CD14-positive monocyte (primary cell): Measurements from ENCODE around the gene THY1. TPM values are rescaled to one million over a fixed set of nuclear protein-coding genes. Genes with fewer than 3 reads are reported as not detected.

Experiments
- DNase-seq, 3 donors: peaks; one replicate each; pipeline ENCODE4 v3.0.0-alpha.2; 2011 to 2022
- H2AFZ ChIP-seq: 2 replicates; pipeline ENCODE4 v1.6.0; 2012; ENCODE audit warnings: mild to moderate bottlenecking, low read depth, low read length, inconsistent platforms; ENCODE audit not compliant: insufficient read depth, poor library complexity, severe bottlenecking
- H3K27ac ChIP-seq, 2 donors: 1 replicate in 1 of 2; 2 replicates in 1 of 2; pipeline ENCODE4 v1.5.1; 2012 to 2013; ENCODE audit warnings: low read length in 2 of 2, control low read depth in 1 of 2, inconsistent platforms in 1 of 2, low read depth in 1 of 2, mild to moderate bottlenecking in 1 of 2
- H3K27me3 ChIP-seq, 2 donors: one replicate each; pipeline versions ENCODE4 v1.6.0 to v1.6.1; 2011 to 2013; ENCODE audit warnings: low read length in 2 of 2; ENCODE audit not compliant: control insufficient read depth in 2 of 2, insufficient read depth in 2 of 2
- H3K36me3 ChIP-seq, 2 donors: replicated peaks in 1 of 2; 1 replicate in 1 of 2; 2 replicates in 1 of 2; pipeline versions ENCODE4 v1.5.1 to v1.6.1; 2012 to 2013; ENCODE audit warnings: low read length in 2 of 2, control low read depth in 1 of 2, inconsistent platforms in 1 of 2, mild to moderate bottlenecking in 1 of 2; ENCODE audit not compliant: insufficient read depth in 2 of 2, control insufficient read depth in 1 of 2
- H3K4me1 ChIP-seq, 2 donors: 1 replicate in 1 of 2; 2 replicates in 1 of 2; pipeline versions ENCODE4 v1.5.1 to v1.6.1; 2012 to 2013; ENCODE audit warnings: low read length in 2 of 2, control low read depth in 1 of 2, inconsistent platforms in 1 of 2, mild to moderate bottlenecking in 1 of 2, moderate library complexity in 1 of 2; ENCODE audit not compliant: insufficient read depth in 2 of 2, control insufficient read depth in 1 of 2
- H3K4me2 ChIP-seq: replicated peaks from 2 replicates; pipeline ENCODE3; 2012; ENCODE audit warnings: low read length, moderate library complexity, mild to moderate bottlenecking; ENCODE audit not compliant: poor library complexity, severe bottlenecking; ENCODE audit errors: extremely low read depth
- H3K4me3 ChIP-seq, 3 experiments: fragments of 200-600 bp in 1 of 3; sonication (generic) in 1 of 3; replicated peaks in 1 of 3; 1 replicate in 2 of 3; 2 replicates in 1 of 3; pipeline ENCODE4 v1.5.1; 2011 to 2013; ENCODE audit warnings: low read length in 3 of 3, mild to moderate bottlenecking in 3 of 3, control low read depth in 2 of 3, low read depth in 2 of 3, inconsistent platforms in 1 of 3, moderate library complexity in 1 of 3
- H3K79me2 ChIP-seq: 2 replicates; pipeline ENCODE4 v1.6.0; 2012; ENCODE audit warnings: mild to moderate bottlenecking, control low read depth, inconsistent platforms, low read length, moderate library complexity; ENCODE audit not compliant: insufficient read depth
- H3K9ac ChIP-seq: 2 replicates; pipeline ENCODE4 v1.6.0; 2017; ENCODE audit warnings: low read length, mild to moderate bottlenecking; ENCODE audit not compliant: insufficient read depth, poor library complexity, severe bottlenecking
- H3K9me3 ChIP-seq, 2 donors: replicated peaks in 1 of 2; 1 replicate in 1 of 2; 2 replicates in 1 of 2; pipeline versions ENCODE4 v1.5.1 to v1.6.1; 2012 to 2013; ENCODE audit warnings: low read length in 2 of 2, control low read depth in 1 of 2; ENCODE audit not compliant: control insufficient read depth in 1 of 2, insufficient read depth in 1 of 2
- H4K20me1 ChIP-seq: 2 replicates; pipeline ENCODE4 v1.6.0; 2012; ENCODE audit warnings: mild to moderate bottlenecking, low read length, control low read depth, moderate library complexity; ENCODE audit not compliant: insufficient read depth
- H3K27ac Mint-ChIP-seq, 7 donors: one replicate each; pipeline ENCODE4 v1.8.0; 2020; ENCODE audit warnings: mild to moderate bottlenecking in 7 of 7, mixed read lengths in 7 of 7, moderate library complexity in 6 of 7, inconsistent platforms in 2 of 7
- H3K27me3 Mint-ChIP-seq, 3 donors: one replicate each; pipeline ENCODE4 v1.8.0; 2021 to 2022; ENCODE audit warnings: low read depth in 3 of 3, mild to moderate bottlenecking in 3 of 3, mixed read lengths in 3 of 3, moderate library complexity in 3 of 3, inconsistent platforms in 1 of 3
- H3K36me3 Mint-ChIP-seq, 2 donors: one replicate each; pipeline ENCODE4 v1.8.0; 2020; ENCODE audit warnings: mixed read lengths in 2 of 2, inconsistent platforms in 1 of 2, mild to moderate bottlenecking in 1 of 2
- H3K4me1 Mint-ChIP-seq: one replicate; pipeline ENCODE4 v1.8.0; 2020; ENCODE audit warnings: mild to moderate bottlenecking, mixed read lengths
- H3K4me3 Mint-ChIP-seq, 2 donors: one replicate each; pipeline ENCODE4 v1.8.0; 2020; ENCODE audit warnings: mild to moderate bottlenecking in 2 of 2, mixed read lengths in 2 of 2, moderate library complexity in 1 of 2
- H3K9me3 Mint-ChIP-seq, 7 donors: one replicate each; pipeline ENCODE4 v1.8.0; 2020 to 2022; ENCODE audit warnings: mixed read lengths in 7 of 7, mild to moderate bottlenecking in 6 of 7, moderate library complexity in 6 of 7, inconsistent platforms in 2 of 7
- WGBS: methylation state at CpG from one replicate; pipeline ENCODE4 v1.1.5; 2013; ENCODE audit warnings: missing lambda C conversion rate; ENCODE audit not compliant: insufficient coverage; 5-methylcytosine and 5-hydroxymethylcytosine counted together
- intact Hi-C, 2 donors: fragments of 100-400 bp; cut with micrococcal nuclease; formaldehyde crosslinking; loops; one replicate each; pipeline versions ENCODE4 v1.15.0 to v1.15.1; 2023
- polyA plus RNA-seq, 3 donors: library from polyadenylated mRNA; depleted of rRNA in 1 of 3; unstranded in 2 of 3; stranded (reverse) in 1 of 3; fragments of 300-500 nt in 2 of 3; fragments of >200 nt in 1 of 3; fragmentation: Illumina TruSeq in 2 of 3; gene quantifications; 1 replicate in 2 of 3; 2 replicates in 1 of 3; pipeline ENCODE4 v1.2.3, GENCODE V29; 2012 to 2021
- small RNA-seq: library from RNA; depleted of rRNA; stranded (forward); fragments of <200 nt; gene quantifications from one replicate; pipeline ENCODE3, GENCODE V24; 2012; ENCODE audit warnings: low read depth; ENCODE audit not compliant: insufficient read length
- TF ChIP-seq, protein P1 (sequence below): fragments of 200-600 bp; IDR thresholded peaks from one replicate; pipeline ENCODE4 v1.8.0; 2022; ENCODE audit warnings: antibody characterized with exemption, mild to moderate bottlenecking

The THY1 gene
- polyA plus RNA-seq, 3 donors: not detected

DNA sequence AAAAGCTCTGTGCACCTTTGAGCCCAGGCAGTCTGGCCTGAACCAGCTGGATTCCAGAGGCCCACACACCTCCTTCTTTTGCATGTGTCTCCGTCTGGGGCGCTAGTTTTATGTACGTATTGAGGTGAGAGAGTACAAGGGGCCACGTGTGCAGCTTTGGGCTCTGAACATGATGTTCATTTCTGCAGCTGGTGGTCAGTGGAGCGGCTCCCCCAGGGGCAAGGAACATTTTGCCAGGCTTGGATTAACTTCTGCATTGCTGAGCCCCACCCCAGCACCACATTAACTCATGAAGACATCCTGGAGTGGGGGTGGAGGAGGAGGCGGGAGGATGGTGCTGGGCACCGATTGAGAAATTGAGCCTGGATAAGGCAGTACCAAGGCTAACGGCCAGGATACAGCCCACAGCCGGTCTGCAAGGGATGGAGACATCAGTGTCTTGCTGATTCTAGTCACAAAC lies 55.3 kb downstream of the THY1 start:
- Histone ChIP-seq H3K4me1 (peaks cover 7 to 14% of the 10 kb centered on the region in 2 donors), H3K4me3 (no peak overlapping the region), H2AFZ (no peak overlapping the region), H3K4me2 (no peak overlapping the region), H3K9ac (no peak overlapping the region), H3K9me3 (no peaks in the 10 kb centered on the region), H4K20me1 (no peaks in the 10 kb centered on the region), H3K36me3 (no peaks in the 10 kb centered on the region), H3K27me3 (peaks cover 19 to 25% of the 10 kb centered on the region in 2 donors), H3K79me2 (no peaks in the 10 kb centered on the region), H3K27ac (no peak overlapping the region)
- H3K27me3 Mint-ChIP-seq: peaks cover 36 to 43% (median 38%) of the 10 kb centered on the region in 3 donors
- intact Hi-C loops: no loop called here
- WGBS: 71% methylated on average over 5 of the region's 9 CpGs
- H3K36me3 Mint-ChIP-seq: peaks cover 3 to 4% of the 10 kb centered on the region in 2 donors
- H3K27ac Mint-ChIP-seq: no peak overlapping the region
- H3K4me1 Mint-ChIP-seq: peaks cover 8% of the 10 kb centered on the region
- TF ChIP-seq, protein P1, sequence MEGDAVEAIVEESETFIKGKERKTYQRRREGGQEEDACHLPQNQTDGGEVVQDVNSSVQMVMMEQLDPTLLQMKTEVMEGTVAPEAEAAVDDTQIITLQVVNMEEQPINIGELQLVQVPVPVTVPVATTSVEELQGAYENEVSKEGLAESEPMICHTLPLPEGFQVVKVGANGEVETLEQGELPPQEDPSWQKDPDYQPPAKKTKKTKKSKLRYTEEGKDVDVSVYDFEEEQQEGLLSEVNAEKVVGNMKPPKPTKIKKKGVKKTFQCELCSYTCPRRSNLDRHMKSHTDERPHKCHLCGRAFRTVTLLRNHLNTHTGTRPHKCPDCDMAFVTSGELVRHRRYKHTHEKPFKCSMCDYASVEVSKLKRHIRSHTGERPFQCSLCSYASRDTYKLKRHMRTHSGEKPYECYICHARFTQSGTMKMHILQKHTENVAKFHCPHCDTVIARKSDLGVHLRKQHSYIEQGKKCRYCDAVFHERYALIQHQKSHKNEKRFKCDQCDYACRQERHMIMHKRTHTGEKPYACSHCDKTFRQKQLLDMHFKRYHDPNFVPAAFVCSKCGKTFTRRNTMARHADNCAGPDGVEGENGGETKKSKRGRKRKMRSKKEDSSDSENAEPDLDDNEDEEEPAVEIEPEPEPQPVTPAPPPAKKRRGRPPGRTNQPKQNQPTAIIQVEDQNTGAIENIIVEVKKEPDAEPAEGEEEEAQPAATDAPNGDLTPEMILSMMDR: no peak
- DNase-seq: no peak
- peaks cover 0 to 5% (median 3%) of the 10 kb centered on the region in 7 donors for H3K9me3 Mint-ChIP-seq
- H3K4me3 Mint-ChIP-seq: no peak overlapping the region

Small RNA genes within 50 kb of the gene (small RNA-seq; reads per million reads assigned to genes)
- not detected for gene AP003396.4

Other genes starting within 250 kb of the THY1 start
- under 1 TPM in 2 of 3 donors, not detected in 1; 0.09 to 0.47 TPM for gene NHERF4, start 237.7 kb downstream of the THY1 start, polyA plus RNA-seq
- gene CBL, start 216.8 kb downstream of the THY1 start, polyA plus RNA-seq: 10 to 100 TPM in 2 of 3 donors, 1 to 10 TPM in 1; 7.6 to 24.0 (median 23.1) TPM
- not detected for gene MCAM, start 106.0 kb downstream of the THY1 start, polyA plus RNA-seq
- 10 to 100 TPM in 2 of 3 donors, 1 to 10 TPM in 1; 6.8 to 27.6 (median 20.5) TPM for gene RNF26, start 88.6 kb downstream of the THY1 start, polyA plus RNA-seq
- gene C1QTNF5, start 82.3 kb downstream of the THY1 start, polyA plus RNA-seq: not detected
- gene MFRP, start 76.5 kb downstream of the THY1 start, polyA plus RNA-seq: not detected
- under 1 TPM in 1 of 3 donors, not detected in 2; 0.36 TPM for gene USP2, start 41.5 kb downstream of the THY1 start, polyA plus RNA-seq